Measurements from ENCODE around the gene ARHGAP15. TPM values are rescaled to one million over a fixed set of nuclear protein-coding genes. Genes with fewer than 3 reads are reported as not detected.

The ARHGAP15 gene
- total RNA-seq, 1 experiment from 2014 or later, result 0.42 TPM

- TF ChIP-seq CTCF (IDR thresholded peaks at IDR 0.05 in 2 of 3, conservative IDR thresholded peaks at IDR 0.05 in 1 of 3; ENCODE audit: borderline replicate concordance in 1 of 3, insufficient read depth in 1 of 3, low read depth in 2 of 3, low read length in 2 of 3) (no peak), POLR2A (IDR thresholded peaks at IDR 0.05; ENCODE audit: borderline replicate concordance, extremely low read depth, insufficient read depth, insufficient read length) (no peak), SIN3A (IDR thresholded peaks at IDR 0.05; ENCODE audit: low read depth) (no peak), SP1 (IDR thresholded peaks at IDR 0.05; ENCODE audit: low read depth) (no peak), SRF (IDR thresholded peaks at IDR 0.05; ENCODE audit: low read depth) (no peak), ZFX (IDR thresholded peaks at IDR 0.05) (no peak), YY1 (IDR thresholded peaks at IDR 0.05; ENCODE audit: extremely low read depth, insufficient replicate concordance, low read depth, low read length) (no peak), ELF1 (IDR thresholded peaks at IDR 0.05; ENCODE audit: borderline replicate concordance, low read depth) (no peak), RAD21 (IDR thresholded peaks at IDR 0.05; ENCODE audit: low read depth) (no peak), MAX (IDR thresholded peaks at IDR 0.05) (no peak), ZNF274 (IDR thresholded peaks at IDR 0.05; ENCODE audit: low read depth, low read length) (no peak), CBX3 (IDR thresholded peaks at IDR 0.05; ENCODE audit: low read depth) (no peak), EZH2 (IDR thresholded peaks at IDR 0.05) (no peak), ATF3 (IDR thresholded peaks at IDR 0.05) (no peak), ZBTB33 (IDR thresholded peaks at IDR 0.05; ENCODE audit: extremely low read depth, insufficient replicate concordance, low read length) (no peak)
- POLR2A ChIA-PET, result no interaction called here
- H3K36me3 ChIP-seq (ENCODE audit: control insufficient read depth in 1 of 2, insufficient read depth in 2 of 2, low read length in 2 of 2), result no peaks in the 10 kb centered on the region
- DNase-seq (ENCODE audit: low read depth, low spot score), result no peak
- H3K4me3 ChIP-seq (replicated peaks in 1 of 2; ENCODE audit: low read depth in 1 of 2, low read length in 2 of 2), result no peak overlapping the region
- no peak overlapping the region for H3K4me2 ChIP-seq (ENCODE audit: low read length)
- no peaks in the 10 kb centered on the region for H3K4me1 ChIP-seq (ENCODE audit: control insufficient read depth in 1 of 2, insufficient read depth in 2 of 2, low read length in 2 of 2)
- no peaks in the 10 kb centered on the region for H3K9me2 ChIP-seq (ENCODE audit: insufficient read depth)
- no peak overlapping the region for H3K27ac ChIP-seq (ENCODE audit: low read depth, low read length)
- no peaks in the 10 kb centered on the region for H3K27me3 ChIP-seq (ENCODE audit: insufficient read depth, low read length)
- H4K20me1 ChIP-seq (ENCODE audit: insufficient read depth), result no peaks in the 10 kb centered on the region
- no peaks in the 10 kb centered on the region for H3K9me3 ChIP-seq (ENCODE audit: control insufficient read depth in 1 of 2, insufficient read depth in 1 of 2, low read depth in 1 of 2, low read length in 2 of 2)
- no peak for ATAC-seq
- no peak overlapping the region for H3K9ac ChIP-seq (ENCODE audit: low read length)
- no peaks in the 10 kb centered on the region for H3K79me2 ChIP-seq (ENCODE audit: insufficient read depth, low read length)
- BruUV-seq (replicated peaks), result no TSS peak
- H2AFZ ChIP-seq (ENCODE audit: low read depth, low read length, poor library complexity, severe bottlenecking), result no peak overlapping the region
- CTCF ChIA-PET, result no interaction called here
- RAD21 ChIA-PET (ENCODE audit: low non-redundant PET in 1 of 2, low total read pairs in 2 of 2, uncharacterized antibody in 2 of 2, unreplicated experiment in 2 of 2), result no interaction called here
- intact Hi-C loops (cut with micrococcal nuclease), result no loop called here
Measured at GRCh38 chr2:143802871-143803650, 673.8 kb downstream of the ARHGAP15 start.
